ENCODE measurements around the gene DDRGK1. TPM values are rescaled to one million over a fixed set of nuclear protein-coding genes. Genes with fewer than 3 reads are reported as not detected.

Gene DDRGK1
- total RNA-seq, 4 donors from 2014 or later = 76.7 to 117 (median 89.9) TPM

GRCh38 chr20:3244613-3245012, 40.1 kb upstream of the DDRGK1 start:
- Histone ChIP-seq H3K4me1 (peaks cover 0 to 21% (median 10%) of the 10 kb centered on the region in 4 donors), H3K27ac (no peak overlapping the region), H3K4me3 (no peak overlapping the region), H3K36me3 (peaks cover 0 to 1% (median 0%) of the 10 kb centered on the region in 3 donors), H3K27me3 (peaks cover 0 to 30% of the 10 kb centered on the region in 2 donors), H3K9me3 (no peaks in the 10 kb centered on the region)
- no peak for DNase-seq (ENCODE audit: low spot score in 2 of 2)
- no peak for TF ChIP-seq POLR2A (IDR thresholded peaks at IDR 0.05)
- no peak for TF ChIP-seq CTCF (IDR thresholded peaks at IDR 0.05)
- TF ChIP-seq EP300 (IDR thresholded peaks at IDR 0.05) = no peak
- 88 to 100% methylated on average over 1 of the region's 1 CpG for WGBS, 2 donors

- TF ChIP-seq EP300 (IDR thresholded peaks at IDR 0.05) = no peak
- no peak for TF ChIP-seq POLR2A (IDR thresholded peaks at IDR 0.05)
- TF ChIP-seq CTCF (IDR thresholded peaks at IDR 0.05) = no peak
- Histone ChIP-seq H3K27ac (no peak overlapping the region), H3K36me3 (no peaks in the 10 kb centered on the region), H3K4me1 (peaks cover 0 to 23% (median 10%) of the 10 kb centered on the region in 4 donors), H3K9me3 (no peaks in the 10 kb centered on the region), H3K4me3 (no peak overlapping the region), H3K27me3 (peaks cover 0 to 34% of the 10 kb centered on the region in 2 donors)
- 65 to 76% methylated on average over 11 of the region's 11 CpGs for WGBS, 2 donors
- no peak for DNase-seq (ENCODE audit: low spot score in 2 of 2)
Measured at GRCh38 chr20:3243718-3244358, 39.4 kb upstream of the DDRGK1 start.

GRCh38 chr20:3242172-3242692, 37.8 kb upstream of the DDRGK1 start:
- 65 to 67% methylated on average over 6 of the region's 6 CpGs for WGBS, 2 donors
- H3K4me1 ChIP-seq = peaks cover 0 to 26% (median 17%) of the 10 kb centered on the region in 4 donors
- no peak for TF ChIP-seq EP300 (IDR thresholded peaks at IDR 0.05)
- no peak for TF ChIP-seq CTCF (IDR thresholded peaks at IDR 0.05)
- no peaks in the 10 kb centered on the region for H3K36me3 ChIP-seq
- no peak overlapping the region for H3K4me3 ChIP-seq
- no peak overlapping the region for H3K27ac ChIP-seq
- DNase-seq (ENCODE audit: low spot score in 2 of 2) = no peak
- H3K9me3 ChIP-seq = no peaks in the 10 kb centered on the region
- peaks cover 0 to 44% of the 10 kb centered on the region in 2 donors for H3K27me3 ChIP-seq

- 81 to 84% methylated on average over 14 to 15 of the region's 15 CpGs for WGBS, 2 donors
- H3K27me3 ChIP-seq = peaks cover 0 to 58% of the 10 kb centered on the region in 2 donors
- no peak overlapping the region for H3K27ac ChIP-seq
- H3K9me3 ChIP-seq = no peaks in the 10 kb centered on the region
- H3K4me3 ChIP-seq = no peak overlapping the region
- no peak for DNase-seq (ENCODE audit: low spot score in 2 of 2)
- no peaks in the 10 kb centered on the region for H3K36me3 ChIP-seq
- peaks cover 0 to 26% (median 17%) of the 10 kb centered on the region in 4 donors for H3K4me1 ChIP-seq
- TF ChIP-seq EP300 (IDR thresholded peaks at IDR 0.05) = no peak
- no peak for TF ChIP-seq POLR2A (IDR thresholded peaks at IDR 0.05)
- no peak for TF ChIP-seq CTCF (IDR thresholded peaks at IDR 0.05)
Measured at GRCh38 chr20:3240776-3241363, 36.4 kb upstream of the DDRGK1 start.

All from tibial nerve (tissue), 4 donors.